Keratinocyte (primary cell): ENCODE data around the gene INVS. TPM values are rescaled to one million over a fixed set of nuclear protein-coding genes. Genes with fewer than 3 reads are reported as not detected.
"Not testable (repeated sequence)": the region's sequence is repeated elsewhere in the genome, so short reads cannot be mapped to it uniquely, and the experiment has no call there.

Experiments
- DNase-seq: peaks from one replicate; pipeline ENCODE4 v3.0.0-alpha.2; 2011; ENCODE audit warnings: low read depth, missing footprints, low spot score
- FAIRE-seq: peaks from 2 replicates; lab custom pipeline; 2011; peaks lifted over from hg19 to GRCh38; lab: Jason Lieb, UNC
- H2AFZ ChIP-seq: 2 replicates; pipeline ENCODE4 v1.6.0; 2012; ENCODE audit warnings: low read length, control low read depth, inconsistent platforms; ENCODE audit not compliant: control insufficient read depth
- H3K27ac ChIP-seq: 2 replicates; pipeline ENCODE4 v1.5.1; 2011; ENCODE audit warnings: low read length; ENCODE audit not compliant: control insufficient read depth, insufficient read depth
- H3K27me3 ChIP-seq: 3 replicates; pipeline ENCODE4 v1.6.0; 2011; ENCODE audit warnings: low read length; ENCODE audit not compliant: control insufficient read depth, insufficient read depth; ENCODE audit errors: extremely low read depth
- H3K36me3 ChIP-seq, 2 experiments: 2 replicates in 1 of 2; 3 replicates in 1 of 2; pipeline ENCODE4 v1.5.1; 2011; ENCODE audit warnings: low read length in 2 of 2, mild to moderate bottlenecking in 1 of 2; ENCODE audit not compliant: control insufficient read depth in 2 of 2, insufficient read depth in 2 of 2; ENCODE audit errors: extremely low read depth in 1 of 2
- H3K4me1 ChIP-seq: 3 replicates; pipeline ENCODE4 v1.5.1; 2011; ENCODE audit warnings: low read length; ENCODE audit not compliant: control insufficient read depth, insufficient read depth; ENCODE audit errors: extremely low read depth
- H3K4me2 ChIP-seq: 3 replicates; pipeline ENCODE4 v1.6.0; 2011; ENCODE audit warnings: low read depth, low read length; ENCODE audit not compliant: control insufficient read depth, insufficient read depth; ENCODE audit errors: extremely low read depth
- H3K4me3 ChIP-seq, 3 experiments: fragments of 200-600 bp in 1 of 3; sonication (generic) in 1 of 3; 2 replicates in 2 of 3; 3 replicates in 1 of 3; pipeline ENCODE4 v1.5.1; 2011 to 2016; ENCODE audit warnings: low read length in 3 of 3, mild to moderate bottlenecking in 3 of 3, control low read depth in 2 of 3, inconsistent platforms in 1 of 3, low read depth in 1 of 3, mixed read lengths in 1 of 3, mixed run types in 1 of 3, moderate library complexity in 1 of 3; ENCODE audit not compliant: control insufficient read depth in 2 of 3, insufficient read depth in 2 of 3; ENCODE audit errors: extremely low read depth in 1 of 3
- H3K79me2 ChIP-seq: 2 replicates; pipeline ENCODE4 v1.6.0; 2012; ENCODE audit warnings: low read length; ENCODE audit not compliant: control insufficient read depth, insufficient read depth
- H3K9ac ChIP-seq: 3 replicates; pipeline ENCODE4 v1.6.0; 2011; ENCODE audit warnings: low read length; ENCODE audit not compliant: control insufficient read depth, insufficient read depth; ENCODE audit errors: extremely low read depth
- H3K9me1 ChIP-seq: 3 replicates; pipeline ENCODE4 v1.6.0; 2011; ENCODE audit warnings: low read length; ENCODE audit not compliant: control insufficient read depth, insufficient read depth; ENCODE audit errors: extremely low read depth
- H3K9me3 ChIP-seq: 2 replicates; pipeline ENCODE4 v1.5.1; 2012; ENCODE audit warnings: low read depth, low read length; ENCODE audit not compliant: control insufficient read depth
- H4K20me1 ChIP-seq: 3 replicates; pipeline ENCODE4 v1.6.0; 2011; ENCODE audit warnings: low read length; ENCODE audit not compliant: control insufficient read depth, insufficient read depth; ENCODE audit errors: extremely low read depth
- CTCF ChIP-seq, 3 experiments: IDR thresholded peaks in 1 of 3; conservative IDR thresholded peaks in 1 of 3; optimal IDR thresholded peaks in 1 of 3; 2 replicates in 2 of 3; 3 replicates in 1 of 3; pipeline versions ENCODE3 to v1.5.1; 2011; ENCODE audit warnings: low read length in 3 of 3, mild to moderate bottlenecking in 3 of 3, moderate library complexity in 2 of 3, control low read depth in 1 of 3, inconsistent platforms in 1 of 3; ENCODE audit not compliant: insufficient read depth in 2 of 3; ENCODE audit errors: extremely low read depth in 1 of 3
- EZH2 ChIP-seq: IDR thresholded peaks from one replicate; pipeline ENCODE4 v1.6.1; 2012; ENCODE audit warnings: inconsistent platforms, mild to moderate bottlenecking, low read length, moderate library complexity
- dilution Hi-C: fragments of 300-500 bp; cut with MboI; formaldehyde crosslinking; loops from one replicate; pipeline ENCODE4 v1.7.0; 2020; ENCODE audit warnings: low sequenced_read_pairs; ENCODE audit not compliant: extremely low pct_ligation_motif_present
- polyA plus RNA-seq, 5 experiments: library from polyadenylated mRNA; depleted of rRNA in 3 of 5; stranded (reverse) in 3 of 5; stranded (forward) in 1 of 5; unstranded in 1 of 5; fragments of >200 nt; gene quantifications; 1 replicate in 1 of 5; 2 replicates in 3 of 5; 3 replicates in 1 of 5; pipeline versions ENCODE4 v1.2.1 to v1.2.3, GENCODE V29; 2011 to 2012; ENCODE audit warnings: missing spikeins in 2 of 5, low read depth in 1 of 5, low replicate concordance in 1 of 5

Gene INVS
- polyA plus RNA-seq, 1 donor (not counting 4 experiments of a cell fraction or from before 2014, with no cell fraction given): 21.1 TPM

- Histone ChIP-seq H3K9me3 (no peaks in the 10 kb centered on the region), H3K4me2 (no peak overlapping the region), H3K79me2 (no peaks in the 10 kb centered on the region), H3K9ac (no peak overlapping the region), H3K4me3 (no peak overlapping the region), H4K20me1 (no peaks in the 10 kb centered on the region), H3K9me1 (no peaks in the 10 kb centered on the region), H3K4me1 (no peaks in the 10 kb centered on the region), H2AFZ (no peak overlapping the region), H3K36me3 (no peaks in the 10 kb centered on the region), H3K27me3 (no peaks in the 10 kb centered on the region), H3K27ac (no peak overlapping the region)
- DNase-seq: no peak
- dilution Hi-C loops: no loop called here
- TF ChIP-seq CTCF (optimal IDR thresholded peaks at IDR 0.05 in 1 of 3, IDR thresholded peaks at IDR 0.05 in 1 of 3, conservative IDR thresholded peaks at IDR 0.05 in 1 of 3; ENCODE audit: extremely low read depth in 1 of 3, insufficient read depth in 2 of 3, low read length in 3 of 3) (no peak), EZH2 (no peak)
- no peak for FAIRE-seq
Measured at GRCh38 chr9:100134731-100135130, 35.7 kb downstream of the INVS start.

GRCh38 chr9:100136799-100137198 lies 37.8 kb downstream of the INVS start:
- H3K36me3 ChIP-seq, H2AFZ ChIP-seq, H3K4me3 ChIP-seq, FAIRE-seq, DNase-seq, H3K4me1 ChIP-seq, H3K4me2 ChIP-seq, H3K9me1 ChIP-seq, dilution Hi-C loops, H3K9ac ChIP-seq, H3K9me3 ChIP-seq, H3K27me3 ChIP-seq, H4K20me1 ChIP-seq, H3K27ac ChIP-seq, H3K79me2 ChIP-seq: not testable (repeated sequence)
- peak in 1 of 3 experiments; percentile 17 for TF ChIP-seq CTCF (optimal IDR thresholded peaks at IDR 0.05 in 1 of 3, IDR thresholded peaks at IDR 0.05 in 1 of 3, conservative IDR thresholded peaks at IDR 0.05 in 1 of 3; ENCODE audit: extremely low read depth in 1 of 3, insufficient read depth in 2 of 3, low read length in 3 of 3)

GRCh38 chr9:100140303-100140702 lies 41.3 kb downstream of the INVS start:
- H3K4me1 ChIP-seq, H3K9me3 ChIP-seq, H2AFZ ChIP-seq, H3K4me3 ChIP-seq, FAIRE-seq, dilution Hi-C loops, H3K4me2 ChIP-seq, H3K27me3 ChIP-seq, H3K9me1 ChIP-seq, H3K9ac ChIP-seq, H3K36me3 ChIP-seq, H3K79me2 ChIP-seq, DNase-seq, H4K20me1 ChIP-seq, H3K27ac ChIP-seq: not testable (repeated sequence)

- FAIRE-seq, H3K79me2 ChIP-seq, H3K4me1 ChIP-seq, H3K9me3 ChIP-seq, H3K36me3 ChIP-seq, DNase-seq, H3K4me3 ChIP-seq, H3K9me1 ChIP-seq, H3K27ac ChIP-seq, H3K4me2 ChIP-seq, H4K20me1 ChIP-seq, H3K27me3 ChIP-seq, H3K9ac ChIP-seq, dilution Hi-C loops, H2AFZ ChIP-seq: not testable (repeated sequence)
Measured at GRCh38 chr9:100141862-100142261, 42.8 kb downstream of the INVS start.
